Central memory CD4-positive, alpha-beta T cell (primary cell): ENCODE results near the gene SMU1.

Experiments
- DNase-seq: peaks from one replicate; pipeline ENCODE4 v3.0.0; 2022
- total RNA-seq, 3 experiments: gene quantifications; one replicate each; lab custom pipeline; 2026; lab: John Stamatoyannopoulos, UW

Gene SMU1
- 88.2 to 231 (median 177) reads per million in 3 experiments for total RNA-seq

DNA sequence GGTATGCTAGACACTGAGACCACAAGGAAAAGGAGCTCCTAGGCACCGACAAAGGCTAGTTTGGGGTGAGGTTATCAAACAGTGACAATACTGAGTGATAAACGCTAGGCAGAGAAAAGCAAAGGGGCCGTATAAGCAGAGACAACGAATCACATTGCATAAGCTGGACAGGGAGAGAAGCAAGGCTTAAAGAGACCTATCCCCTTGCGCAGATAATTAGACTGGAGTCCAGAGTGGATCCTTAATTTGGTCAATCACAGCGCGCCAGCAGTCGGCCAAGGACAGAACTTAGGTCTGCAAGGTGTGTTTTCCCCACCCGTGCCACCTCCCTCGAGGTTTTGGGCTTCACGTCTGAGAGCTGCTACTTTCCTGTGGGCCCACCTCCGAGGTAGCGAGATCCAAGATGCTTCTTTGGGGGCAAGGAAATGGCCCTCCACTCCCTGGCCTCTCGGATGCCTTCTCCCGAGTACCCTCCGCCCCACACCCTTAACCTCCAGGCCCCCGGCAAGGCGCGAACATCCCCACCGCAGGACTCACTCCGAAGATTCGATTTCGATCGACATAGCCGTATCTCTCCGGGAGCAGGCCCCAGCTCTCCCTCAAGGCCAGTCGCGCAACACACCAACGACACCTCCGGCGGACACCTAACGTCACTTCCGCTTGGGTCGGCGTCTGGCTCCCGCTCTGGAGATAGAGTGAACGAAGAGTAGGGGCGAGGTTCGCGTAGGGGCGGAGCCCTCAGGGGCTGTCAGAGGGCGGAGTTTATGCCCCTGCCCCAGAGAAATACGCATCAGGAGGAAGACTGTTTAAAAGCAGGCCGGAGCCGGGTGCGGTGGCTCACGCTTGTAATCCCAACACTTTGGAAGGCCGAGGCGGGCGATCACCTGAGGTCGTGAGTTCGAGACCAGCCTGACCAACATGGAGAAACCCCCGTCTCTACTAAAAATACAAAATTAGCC is at the start of gene SMU1:
TSS of gene SMU1 (minus strand) at position 629 of the 959 bp plus-strand sequence. CDS start at position 563, 66 bp downstream.
- peak; percentile 95 for DNase-seq

DNA sequence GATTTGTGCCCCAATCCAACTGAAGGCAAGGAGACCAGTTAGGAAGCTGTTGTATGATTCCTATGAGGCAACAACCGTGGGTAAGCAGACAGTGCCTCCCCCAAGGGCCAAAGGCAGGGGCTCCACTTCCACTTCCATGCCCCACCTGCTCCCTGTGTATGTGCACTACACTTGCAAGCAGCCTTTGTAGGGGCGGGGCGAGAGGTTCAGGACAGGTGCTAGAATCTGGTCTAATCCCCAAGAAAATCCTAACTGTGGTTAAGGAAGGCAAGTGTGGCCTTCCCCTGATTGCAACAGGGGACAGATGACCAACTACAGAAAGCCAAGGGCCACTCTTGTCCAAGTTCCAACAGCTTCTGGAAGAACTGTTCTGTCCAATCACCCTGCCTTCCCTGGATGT is 49.0 kb upstream of the SMU1 start:
- no peak for DNase-seq

DNA sequence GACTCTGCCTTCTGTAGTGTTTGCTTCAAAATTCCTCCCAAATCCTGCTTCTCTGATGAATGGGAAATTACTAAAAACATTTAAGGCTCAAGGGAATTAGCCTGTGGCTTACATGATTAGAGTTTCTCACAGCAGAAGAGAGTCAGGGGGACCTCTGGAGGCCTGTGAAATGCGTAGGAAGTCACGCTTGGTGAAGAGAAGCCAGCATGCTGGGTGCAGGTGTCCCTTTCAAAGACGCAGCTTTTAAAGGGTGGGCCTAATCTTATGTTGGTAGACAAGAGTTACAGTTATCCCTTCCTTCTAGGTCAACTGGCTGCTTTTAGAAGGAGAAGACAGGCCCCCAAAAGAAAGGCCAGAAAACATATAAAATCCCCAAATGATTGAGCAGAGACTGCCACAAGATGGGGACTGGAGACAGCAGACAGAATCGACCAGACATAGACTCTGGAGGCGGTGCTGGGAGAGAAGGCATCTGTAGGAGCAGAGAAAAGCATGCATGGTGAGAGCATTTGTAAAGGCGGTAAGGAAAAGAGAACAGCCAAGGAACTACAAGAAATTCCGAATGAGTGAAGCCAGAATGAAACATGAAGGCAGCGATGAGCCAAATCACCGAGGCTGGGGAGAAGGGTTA is 48.4 kb upstream of the SMU1 start:
- no peak for DNase-seq

DNA sequence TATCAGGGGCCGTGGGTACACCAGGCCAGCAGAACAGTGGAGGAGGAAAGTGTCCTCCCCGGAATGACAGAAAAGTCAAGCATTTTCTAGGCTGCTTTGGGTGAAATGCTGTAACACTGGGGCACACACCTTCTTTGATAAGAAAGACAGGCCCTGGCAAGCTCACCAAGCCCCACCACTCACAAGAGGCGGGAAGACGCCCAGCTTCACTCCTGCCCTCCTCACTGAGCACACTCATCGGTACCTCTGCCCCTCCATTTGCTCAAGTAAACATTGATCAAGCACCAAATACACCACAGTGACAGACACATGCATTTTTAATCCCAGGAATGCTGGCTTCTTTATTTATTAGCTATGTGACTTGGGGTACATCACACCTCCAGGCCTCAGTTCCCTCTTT is 47.6 kb upstream of the SMU1 start:
- DNase-seq = no peak

DNA sequence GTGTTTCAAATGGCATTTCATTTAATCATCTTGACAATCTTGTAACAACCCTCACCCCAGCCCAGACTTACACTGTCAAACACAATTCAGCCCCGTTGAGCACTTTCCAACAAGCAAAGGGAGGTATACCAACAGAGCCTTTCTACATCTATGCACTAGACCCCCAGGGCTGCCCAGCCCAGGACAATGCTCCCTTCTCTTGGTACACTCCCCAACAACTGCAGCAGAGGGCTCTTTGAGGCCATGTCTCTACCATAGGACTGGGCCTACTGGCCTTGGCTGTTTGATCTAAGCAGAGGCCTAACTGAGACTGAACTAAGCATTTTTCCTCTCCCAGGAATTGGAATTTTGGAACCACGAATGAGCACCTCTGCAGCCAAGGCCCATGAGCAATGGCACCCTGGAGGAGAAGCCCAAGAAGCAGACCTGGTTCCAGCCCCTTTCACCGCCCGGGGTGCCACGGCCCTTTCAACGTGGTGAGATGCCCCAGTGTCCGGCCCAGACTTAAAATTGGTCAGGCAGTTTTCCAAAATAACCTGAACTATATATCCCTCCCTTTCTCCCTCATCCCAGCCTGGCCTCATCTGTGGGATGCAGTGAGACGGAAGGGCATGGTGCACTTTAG is 47.0 kb upstream of the SMU1 start:
- DNase-seq = no peak

DNA sequence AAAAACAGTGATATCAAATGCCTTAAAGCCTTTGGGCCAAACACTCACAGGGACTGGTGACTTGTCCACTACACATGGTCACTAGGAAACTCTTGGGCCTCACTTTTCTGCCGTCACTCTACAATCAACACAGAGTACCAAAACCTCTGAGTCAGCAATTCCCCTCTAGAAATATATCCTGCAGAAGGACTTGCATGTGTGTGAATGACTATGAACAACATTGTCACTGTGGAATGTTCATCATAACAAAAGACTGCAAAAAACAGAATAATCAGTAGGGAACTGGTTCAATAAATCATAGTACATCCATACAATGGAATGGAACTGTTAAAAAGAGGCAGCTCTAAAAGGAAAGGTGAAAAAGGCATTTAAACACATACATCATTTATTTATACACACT is 44.1 kb upstream of the SMU1 start:
- DNase-seq = no peak

DNA sequence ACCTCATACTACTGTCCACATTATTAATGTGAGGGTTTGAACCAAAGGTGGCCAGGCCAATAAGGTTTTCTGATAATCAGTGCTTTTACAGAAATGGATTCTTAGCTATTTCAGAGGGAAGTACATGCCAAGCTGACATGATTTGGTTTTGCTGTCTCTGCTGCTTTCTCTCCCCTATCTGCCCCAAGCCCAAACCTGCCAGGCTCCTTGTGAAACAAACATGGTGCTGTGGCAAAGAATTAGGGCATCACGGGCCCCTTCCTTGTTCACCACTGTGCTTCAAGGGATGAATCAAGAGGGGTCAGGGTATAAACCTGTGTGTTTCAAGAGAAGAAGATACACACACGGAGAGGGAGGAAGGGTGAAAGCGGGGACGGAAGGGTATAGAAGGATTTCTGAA is 41.3 kb upstream of the SMU1 start:
- no peak for DNase-seq

DNA sequence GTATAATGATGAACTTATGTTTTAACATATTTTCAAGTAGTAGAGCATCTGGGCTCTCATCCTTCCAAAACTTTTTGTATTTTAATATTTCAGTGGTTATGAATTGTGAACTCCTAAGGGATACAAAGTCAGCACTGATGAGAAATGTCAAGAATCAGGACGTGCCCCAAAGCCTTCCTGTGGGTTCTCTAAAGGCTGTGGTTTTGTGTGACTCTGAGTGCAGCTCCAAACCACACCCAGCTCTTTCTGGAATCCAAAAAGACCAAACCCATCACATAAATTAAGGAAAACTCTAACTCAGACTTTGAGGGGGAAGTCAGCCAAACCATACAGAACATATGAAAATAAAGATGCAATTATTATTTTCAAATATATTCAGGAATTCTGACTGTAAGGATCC is 40.8 kb upstream of the SMU1 start:
- no peak for DNase-seq

DNA sequence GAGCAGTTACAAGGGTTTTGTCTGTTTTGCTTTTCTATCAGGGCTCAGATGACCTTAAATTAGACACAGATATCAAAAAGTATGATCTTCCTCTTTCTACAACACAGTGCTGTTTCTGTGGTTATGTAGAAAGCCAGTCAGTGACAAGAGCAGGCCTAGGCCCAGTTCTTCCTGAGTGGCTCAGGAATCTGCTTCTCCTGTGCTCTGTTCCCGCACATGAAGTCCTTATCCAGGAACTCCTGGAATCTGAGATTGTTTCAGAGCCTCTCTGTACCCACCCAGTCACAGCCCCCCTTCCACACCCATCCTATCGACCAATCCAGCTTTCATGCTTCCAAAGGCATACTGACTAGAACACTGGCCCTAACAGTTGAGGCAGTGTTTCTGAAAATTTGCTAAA is 40.4 kb upstream of the SMU1 start:
- DNase-seq = no peak

DNA sequence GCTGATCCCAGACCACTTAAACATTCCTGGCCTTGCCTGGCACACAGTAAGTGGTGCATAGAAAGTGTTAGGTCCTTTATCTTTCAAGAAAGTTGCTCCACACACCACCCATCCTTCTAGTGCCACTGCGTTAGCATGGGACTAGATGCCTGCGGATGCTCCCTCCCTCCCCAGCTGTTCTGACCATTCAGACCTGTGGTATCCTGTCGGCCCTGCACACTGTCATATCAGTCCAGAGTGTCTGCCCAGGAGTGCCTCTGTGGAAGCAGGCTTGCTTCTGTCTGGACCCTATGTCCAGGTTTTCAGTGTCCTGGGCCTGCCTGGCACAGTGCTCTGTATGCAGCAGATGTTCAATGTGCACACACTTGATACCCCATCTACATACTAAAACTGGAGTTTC is 38.3 kb upstream of the SMU1 start:
- DNase-seq = no peak

DNA sequence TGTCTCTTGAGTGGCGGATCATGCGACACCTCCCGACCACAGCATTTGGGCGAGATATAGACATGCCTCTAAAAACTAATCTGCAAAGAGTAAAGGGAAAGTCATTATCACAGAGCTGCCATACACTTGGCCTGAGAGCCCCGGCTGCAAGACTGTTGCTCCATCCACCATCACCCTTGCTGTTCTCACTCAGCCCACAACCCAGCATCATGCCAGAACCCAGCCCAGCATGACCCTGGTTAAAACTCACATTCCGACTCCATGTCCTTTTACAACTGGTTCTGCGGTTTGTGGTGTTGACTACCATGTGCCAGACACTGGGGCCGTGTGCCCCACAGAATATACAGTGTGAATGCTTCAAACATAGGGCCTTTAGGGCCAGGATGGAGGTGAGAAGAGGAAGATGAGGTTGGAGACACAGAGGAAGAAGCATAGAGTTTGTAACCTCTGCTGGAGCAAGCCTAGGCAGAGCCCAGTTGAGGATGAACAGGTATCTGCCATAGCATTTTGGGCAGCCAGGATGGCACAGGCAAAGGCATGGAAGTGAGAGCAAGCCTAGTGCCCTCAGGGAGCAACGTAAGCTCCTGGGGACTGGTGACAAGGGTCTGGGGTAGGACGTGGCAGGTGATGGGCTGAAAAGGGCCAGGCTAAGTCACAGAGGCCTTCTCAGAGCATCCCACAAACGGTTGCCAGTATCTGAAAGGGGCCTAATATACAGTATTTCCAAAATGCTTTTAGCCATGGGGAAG is 37.5 kb upstream of the SMU1 start:
- DNase-seq = no peak

DNA sequence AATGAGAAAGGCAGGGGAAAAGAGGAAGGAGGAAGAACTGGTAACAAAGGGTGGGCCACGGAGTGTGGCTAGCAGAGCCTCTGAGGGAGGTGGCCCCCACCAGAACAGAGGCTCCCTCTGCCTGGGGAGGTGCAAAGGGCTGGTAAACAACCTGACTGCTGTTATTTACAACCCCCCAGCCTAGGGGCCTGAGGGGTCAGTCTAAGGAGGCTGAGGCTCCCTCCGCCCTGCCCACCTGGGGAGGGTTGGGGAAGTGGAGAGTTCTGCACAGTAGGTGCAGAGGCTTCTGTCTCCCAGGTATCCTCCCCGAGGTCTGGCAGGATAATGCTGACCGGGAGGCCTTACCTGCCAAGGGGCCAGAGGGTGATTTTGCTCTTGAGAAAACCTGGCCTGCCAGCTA is 35.6 kb upstream of the SMU1 start:
- DNase-seq = no peak

DNA sequence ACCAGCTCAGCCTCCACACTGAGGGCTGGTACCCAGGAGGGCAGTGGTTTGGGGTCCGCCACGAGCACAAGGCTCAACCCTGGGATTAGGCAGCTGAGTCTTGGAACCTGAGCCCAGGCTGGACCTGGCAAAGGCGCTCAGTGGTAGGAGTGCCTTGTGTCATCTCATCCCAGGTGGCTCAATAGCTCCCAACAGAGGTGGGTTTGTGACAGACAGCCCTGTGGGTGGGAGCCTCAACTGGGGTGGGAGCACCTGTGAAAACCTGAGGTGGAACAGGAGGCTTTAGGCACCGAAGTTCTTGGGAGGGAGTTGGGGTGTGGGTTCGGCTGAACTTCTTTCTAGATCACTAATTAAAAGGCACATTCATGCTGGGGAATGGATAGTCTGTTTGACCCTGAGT is 35.2 kb upstream of the SMU1 start:
- DNase-seq = no peak

DNA sequence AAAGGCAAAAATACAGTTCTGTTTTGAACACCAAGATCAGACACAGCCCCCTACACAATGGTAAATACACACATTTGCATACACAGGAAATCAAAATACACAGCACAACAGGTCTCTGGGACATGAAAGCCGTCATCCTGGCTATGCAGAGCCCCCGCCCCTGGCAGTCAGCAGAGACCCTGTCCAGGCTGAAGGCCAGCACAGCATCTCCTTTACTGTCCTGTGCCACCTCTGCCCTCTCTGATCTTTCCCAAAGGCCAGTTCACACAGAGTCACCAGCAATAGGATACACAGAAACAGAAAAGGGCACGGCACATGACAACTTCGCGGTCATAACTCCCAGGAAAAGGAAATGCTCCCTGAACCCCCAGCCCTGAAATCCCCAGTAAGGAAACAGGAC is 34.2 kb upstream of the SMU1 start:
- DNase-seq = no peak

DNA sequence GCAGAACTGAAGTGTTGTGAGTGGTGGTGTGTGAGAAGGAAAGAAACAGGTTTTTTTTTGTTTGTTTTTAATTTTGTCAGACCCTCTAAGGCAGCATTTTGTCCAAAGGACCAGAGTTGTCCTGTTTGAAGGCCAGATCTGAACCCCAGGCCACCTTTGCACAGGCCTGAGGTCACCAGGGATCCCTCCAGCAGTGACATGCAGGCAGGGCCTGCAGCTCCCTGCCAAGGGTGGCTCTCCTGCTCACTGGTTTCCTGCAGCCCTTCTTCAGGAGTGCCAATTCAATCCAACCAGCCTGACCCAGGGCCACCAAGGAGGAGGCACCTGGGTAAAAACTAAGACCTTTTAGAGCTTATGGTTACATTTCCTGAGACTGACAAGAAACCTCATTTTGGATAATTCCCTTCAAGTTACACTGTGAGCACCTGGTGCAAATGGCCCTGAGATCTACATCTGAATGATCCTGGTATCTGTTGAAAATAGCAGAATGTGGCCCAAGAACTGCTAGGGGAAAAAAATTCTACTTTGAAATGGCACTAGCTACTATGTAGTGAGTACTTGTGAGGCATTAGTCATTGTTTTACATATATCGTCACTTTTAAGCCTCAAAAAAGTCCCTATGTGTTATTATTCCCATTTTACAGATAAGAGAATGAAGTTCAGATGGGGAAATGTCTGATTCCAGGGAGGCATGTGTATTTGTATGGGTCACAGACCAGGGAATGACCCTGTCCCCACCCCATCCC is 33.5 kb upstream of the SMU1 start:
- DNase-seq = no peak

DNA sequence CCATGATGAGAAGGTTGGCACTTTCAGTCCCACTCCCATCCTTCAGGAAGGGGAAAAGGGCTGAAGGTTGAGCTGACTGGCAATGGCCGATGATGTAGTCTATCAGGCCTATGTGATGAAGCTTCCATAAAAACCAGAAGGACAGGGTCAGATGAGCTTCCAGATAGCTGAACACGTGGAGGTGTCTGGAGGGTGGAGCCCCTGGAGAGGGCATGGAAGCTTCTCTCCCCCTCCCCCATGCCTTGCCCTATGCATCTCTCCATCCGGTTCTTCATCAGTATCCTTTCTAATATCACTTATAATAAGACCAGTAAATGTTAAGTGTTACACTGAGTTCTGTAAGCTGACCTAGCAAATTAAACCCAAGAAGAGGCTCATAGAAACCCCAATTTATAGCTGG is 32.6 kb upstream of the SMU1 start:
- no peak for DNase-seq

DNA sequence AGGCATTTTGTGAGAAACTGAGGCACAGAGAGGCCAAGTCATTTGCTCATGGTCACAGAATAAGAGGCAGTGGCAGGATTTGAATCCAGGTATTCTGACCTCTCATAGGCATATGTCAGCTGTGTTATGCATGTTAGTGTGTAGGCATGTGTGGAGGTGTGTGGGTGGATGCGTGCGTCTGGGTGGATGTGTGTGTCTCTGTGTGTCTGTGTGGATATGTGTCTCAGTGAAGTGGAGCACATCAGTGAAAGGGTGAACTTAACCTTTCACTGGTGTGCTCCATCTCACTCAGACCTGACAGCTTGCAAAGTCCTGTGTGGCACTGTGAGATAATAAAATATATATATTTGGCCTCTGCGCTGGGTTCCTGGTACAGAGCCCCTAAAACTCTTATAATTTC is 32.0 kb upstream of the SMU1 start:
- no peak for DNase-seq

DNA sequence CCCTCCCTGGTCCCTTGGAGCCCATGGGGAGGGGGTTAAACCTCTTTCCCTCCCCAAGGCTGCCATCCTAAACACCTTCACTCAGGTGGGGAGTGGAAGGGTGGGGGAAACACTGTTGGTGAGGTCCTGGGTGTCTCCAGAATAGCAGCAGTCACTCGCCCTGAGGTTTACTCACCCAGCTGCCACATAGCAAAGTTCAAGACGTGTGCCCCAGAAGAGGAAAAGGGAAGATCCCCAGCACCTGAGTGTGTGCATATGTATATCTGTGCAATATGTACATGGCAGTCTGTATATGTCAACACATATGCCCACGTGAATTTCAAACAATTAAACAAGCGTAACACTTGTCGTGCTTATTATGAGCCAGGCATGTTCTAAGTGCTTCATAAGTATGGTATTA is 31.3 kb upstream of the SMU1 start:
- DNase-seq = no peak

DNA sequence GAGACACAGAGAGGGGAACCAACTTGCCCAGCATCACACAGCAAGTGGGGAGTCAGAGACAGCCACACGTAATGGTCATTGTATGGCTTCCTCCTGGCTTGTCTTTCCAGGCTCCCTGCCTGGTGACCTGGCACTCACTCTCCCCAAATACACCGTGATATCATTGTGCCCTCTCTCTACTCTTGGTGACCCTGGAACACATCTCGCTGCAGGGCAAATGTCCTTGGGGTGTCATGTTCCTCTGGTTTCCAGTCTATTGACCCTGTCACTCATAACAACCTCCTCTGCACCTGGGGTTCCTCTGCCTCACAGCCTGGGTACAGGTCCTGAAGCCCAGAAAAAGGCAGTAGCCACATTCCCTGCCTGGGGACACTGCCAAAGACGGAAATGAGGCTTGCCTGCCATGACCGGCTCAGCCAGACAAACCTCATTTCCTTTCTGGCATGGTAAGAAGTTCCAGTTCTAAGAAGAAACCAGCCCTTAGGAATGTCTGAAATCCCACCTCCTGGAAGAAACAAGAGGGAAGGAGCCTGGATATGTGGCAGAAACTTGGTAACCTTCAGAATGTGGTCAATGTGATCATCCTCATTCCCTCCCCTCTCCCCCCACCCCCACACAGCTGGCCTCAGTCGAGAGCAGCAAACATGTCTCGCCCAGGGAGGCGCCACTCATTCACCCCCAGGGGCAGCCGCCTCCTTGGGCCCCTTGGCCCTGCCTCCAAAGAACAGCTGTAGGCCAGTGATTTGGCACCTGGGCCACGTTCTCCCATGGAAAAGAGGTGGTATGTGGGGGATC is 30.6 kb upstream of the SMU1 start:
- no peak for DNase-seq

DNA sequence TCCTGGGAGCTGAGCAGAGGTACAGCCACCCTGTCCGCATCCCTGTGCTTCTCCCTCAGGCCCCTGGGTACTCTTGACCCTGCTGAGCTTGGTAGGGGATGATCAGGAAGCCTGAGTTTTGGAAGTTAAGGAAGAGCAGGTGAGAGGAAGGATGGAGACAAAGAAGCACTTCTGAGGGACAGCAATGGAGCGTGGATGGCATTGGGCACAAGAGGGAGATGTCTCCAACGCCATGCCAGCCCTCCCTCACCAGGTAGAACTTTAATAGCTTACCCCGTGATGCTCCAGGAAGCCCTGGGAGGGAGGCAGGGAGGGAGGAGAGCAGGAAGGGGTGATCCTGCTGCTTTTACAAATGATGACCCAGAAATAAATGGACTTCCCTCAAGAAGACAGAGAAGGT is 29.9 kb upstream of the SMU1 start:
- no peak for DNase-seq

DNA sequence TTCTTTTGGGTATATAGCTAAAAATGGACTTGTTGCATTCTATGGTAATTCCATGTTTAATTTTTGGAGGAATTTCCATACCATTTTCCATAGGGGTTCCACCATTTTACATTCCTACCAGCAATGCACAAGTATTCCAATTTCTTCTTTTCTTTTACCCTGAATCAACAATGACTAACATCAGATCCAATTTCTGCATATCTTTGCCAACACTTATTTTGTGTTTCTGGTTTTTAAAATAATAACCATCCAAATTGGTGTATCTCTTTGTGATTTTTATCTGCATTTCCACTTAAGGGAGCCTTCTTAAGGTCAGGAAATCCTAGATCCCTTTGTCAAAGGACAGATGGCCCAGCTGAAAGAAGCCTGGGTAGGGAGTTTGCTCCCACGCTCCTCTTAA is 29.5 kb upstream of the SMU1 start:
- no peak for DNase-seq

DNA sequence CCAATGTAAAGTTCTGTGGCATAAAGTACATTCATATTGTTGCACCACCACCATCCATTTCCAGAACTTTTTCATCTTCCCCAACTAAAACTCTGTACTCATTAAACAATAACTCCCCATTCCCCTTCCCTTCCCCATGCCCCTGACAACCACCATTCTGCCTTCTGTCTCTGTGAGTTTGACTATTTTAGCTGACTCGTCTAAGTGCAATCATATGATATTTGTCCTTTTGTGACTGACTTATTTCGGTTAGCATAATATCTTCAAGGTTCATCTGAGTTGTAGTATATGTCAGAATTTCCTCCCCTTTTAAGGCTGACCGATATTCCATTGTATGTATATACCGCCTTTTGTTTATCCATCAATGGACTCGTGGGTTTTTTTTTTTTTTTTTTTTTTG is 29.0 kb upstream of the SMU1 start:
- DNase-seq = no peak
